Globus pallidus (tissue), 1 donor: Measurements from ENCODE around the gene PCDHA2.
"Not testable (repeated sequence)": the region's sequence is repeated elsewhere in the genome, so short reads cannot be mapped to it uniquely, and the experiment has no call there.

Source experiments
- DNase-seq: peaks from one replicate; pipeline ENCODE4 v3.0.0-alpha.2; 2015; ENCODE audit warnings: low spot score

Gene PCDHA2

GRCh38 chr5:140794595-140795258 is at the start of gene PCDHA2:
TSS of gene PCDHA2 (plus strand) at chr5:140794852.
- DNase-seq = peak; percentile 53

- DNase-seq = no peak
Measured at GRCh38 chr5:140753561-140753960, 41.1 kb upstream of the PCDHA2 start.

- DNase-seq = no peak
Measured at GRCh38 chr5:140764177-140764973, 30.3 kb upstream of the PCDHA2 start.

GRCh38 chr5:140767444-140767843 is 27.2 kb upstream of the PCDHA2 start:
- no peak for DNase-seq

- DNase-seq = no peak
Measured at GRCh38 chr5:140780512-140780911, 14.1 kb upstream of the PCDHA2 start.

- peak; percentile 35 for DNase-seq
Measured at GRCh38 chr5:140785905-140786686, 8.6 kb upstream of the PCDHA2 start, which contains the start of gene PCDHA1. TSS of gene PCDHA1 (plus strand) at chr5:140786140.

GRCh38 chr5:140787422-140787821 is 7.2 kb upstream of the PCDHA2 start:
- DNase-seq = not testable (repeated sequence)

- DNase-seq = not testable (repeated sequence)
Measured at GRCh38 chr5:140787849-140788504, 6.7 kb upstream of the PCDHA2 start.

- DNase-seq = no peak
Measured at GRCh38 chr5:140791089-140791488, 3.6 kb upstream of the PCDHA2 start.

GRCh38 chr5:140795259-140795641 is 598 bp downstream of the PCDHA2 start:
- DNase-seq = peak; percentile 33

GRCh38 chr5:140796072-140796717 is 1.5 kb downstream of the PCDHA2 start:
- not testable (repeated sequence) for DNase-seq

- DNase-seq = no peak
Measured at GRCh38 chr5:140796718-140797095, 2.1 kb downstream of the PCDHA2 start.

- DNase-seq = peak; percentile 70
Measured at GRCh38 chr5:140800816-140801493, 6.3 kb downstream of the PCDHA2 start, which contains the start of gene PCDHA3. TSS of gene PCDHA3 (plus strand) at chr5:140801057.

- peak; percentile 61 for DNase-seq
Measured at GRCh38 chr5:140801494-140801841, 6.8 kb downstream of the PCDHA2 start.

- not testable (repeated sequence) for DNase-seq
Measured at GRCh38 chr5:140802381-140802780, 7.7 kb downstream of the PCDHA2 start.

- no peak for DNase-seq
Measured at GRCh38 chr5:140802781-140803271, 8.2 kb downstream of the PCDHA2 start.

- peak; percentile 59 for DNase-seq
Measured at GRCh38 chr5:140806834-140807775, 12.5 kb downstream of the PCDHA2 start, which contains the start of gene PCDHA4. TSS of gene PCDHA4 (plus strand) at chr5:140807068.

GRCh38 chr5:140808241-140808888 is 13.7 kb downstream of the PCDHA2 start:
- DNase-seq = not testable (repeated sequence)

- no peak for DNase-seq
Measured at GRCh38 chr5:140808889-140809291, 14.2 kb downstream of the PCDHA2 start.
